GM19438 (cell line): Measurements from ENCODE around the gene KIAA1191.
"Not testable (repeated sequence)": the region's sequence is repeated elsewhere in the genome, so short reads cannot be mapped to it uniquely, and the experiment has no call there.

ENCODE experiments used
- ATAC-seq: cut with Tn5 transposase; IDR thresholded peaks from one replicate; pipeline ENCODE4 v1.9.1; 2021; ENCODE audit warnings: low read depth; ENCODE audit not compliant: unreplicated experiment

KIAA1191 gene

DNA sequence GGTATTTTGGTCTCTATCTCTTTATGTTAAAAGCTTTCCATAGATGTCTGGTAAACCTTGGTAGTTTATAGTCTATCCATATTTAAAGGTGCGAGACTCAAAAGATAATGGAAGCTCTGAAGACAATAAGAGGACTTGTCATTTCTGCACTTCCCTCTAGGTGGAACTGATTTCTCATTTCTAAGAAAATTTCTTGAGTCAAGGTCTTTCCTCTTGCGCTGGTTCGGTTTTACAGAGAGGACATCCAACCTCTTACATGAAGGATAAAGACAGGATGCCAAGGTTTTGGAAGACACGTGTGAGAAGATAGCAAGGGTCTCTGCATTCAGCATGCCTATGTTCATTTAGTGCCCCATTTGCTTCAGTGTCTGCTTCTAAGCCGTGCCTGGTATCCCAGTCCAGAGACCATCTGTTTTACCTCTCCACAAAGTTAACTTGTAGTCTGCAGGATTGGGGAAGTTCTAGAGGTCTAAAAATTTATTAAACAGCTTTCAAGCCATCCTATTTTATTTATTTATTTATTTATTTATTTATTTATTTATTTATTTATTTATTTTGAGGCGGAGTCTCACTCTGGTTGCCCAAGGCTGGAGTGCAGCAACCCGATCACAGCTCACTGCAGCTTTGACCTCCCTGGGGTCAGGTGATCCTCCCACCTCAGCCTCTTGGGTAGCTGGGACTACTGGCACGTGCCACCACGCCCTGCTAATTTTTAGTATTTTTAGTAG is 41.6 kb downstream of the KIAA1191 start:
- ATAC-seq, result no peak

GRCh38 chr5:176317534-176318374 is 43.8 kb downstream of the KIAA1191 start:
- no peak for ATAC-seq

GRCh38 chr5:176305356-176305755 is 56.2 kb downstream of the KIAA1191 start:
- not testable (repeated sequence) for ATAC-seq
